ENCODE measurements around the gene CREM. TPM values are rescaled to one million over a fixed set of nuclear protein-coding genes. Genes with fewer than 3 reads are reported as not detected.
A peak's percentile ranks its signal among the peaks of the same experiment; 100 is the strongest.

Gene CREM
- total RNA-seq, 1 donor: 16.6 TPM

GRCh38 chr10:35231646-35232045, 105.0 kb downstream of the CREM start:
- H4K20me1 ChIP-seq (ENCODE audit: insufficient read depth, low read length): no peaks in the 10 kb centered on the region
- TF ChIP-seq CTCF (IDR thresholded peaks at IDR 0.05; ENCODE audit: extremely low read depth, low read depth, low read length): no peak
- no peak for DNase-seq (ENCODE audit: insufficient read length, low spot score, missing footprints)

DNA sequence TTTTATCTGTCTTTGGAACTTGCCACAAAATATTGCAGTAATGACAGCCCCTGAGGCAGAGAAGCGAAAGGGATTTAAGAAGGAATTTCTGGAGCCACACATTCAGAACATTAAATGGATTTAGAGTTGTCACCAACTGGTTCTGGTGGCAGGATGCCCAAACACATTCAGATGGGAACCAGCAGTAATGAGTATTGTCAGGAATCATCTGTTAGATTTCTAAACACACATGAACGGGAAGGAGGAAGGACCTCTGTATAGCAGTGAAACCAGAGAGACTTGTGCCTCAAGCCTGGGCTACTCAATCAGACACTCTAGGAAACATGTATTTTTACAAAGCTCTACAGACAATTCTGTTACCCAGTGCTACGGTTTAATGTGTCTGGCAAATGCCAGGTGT, 105.9 kb downstream of the CREM start:
- Histone ChIP-seq H3K27me3 (ENCODE audit: insufficient read depth, low read length) (no peaks in the 10 kb centered on the region), H3K36me3 (ENCODE audit: insufficient read depth, low read length) (no peaks in the 10 kb centered on the region), H3K4me2 (ENCODE audit: insufficient read depth, low read length) (no peak overlapping the region), H2AFZ (ENCODE audit: low read length) (no peak overlapping the region), H3K27ac (ENCODE audit: low read depth, low read length) (no peak overlapping the region), H3K9me3 (ENCODE audit: low read depth, low read length) (no peaks in the 10 kb centered on the region), H4K20me1 (ENCODE audit: insufficient read depth, low read length) (no peaks in the 10 kb centered on the region), H3K4me3 (ENCODE audit: insufficient read depth, low read length) (no peak overlapping the region), H3K79me2 (ENCODE audit: insufficient read depth, low read length) (no peaks in the 10 kb centered on the region), H3K4me1 (ENCODE audit: insufficient read depth, low read length) (no peaks in the 10 kb centered on the region)
- no peak for TF ChIP-seq CTCF (IDR thresholded peaks at IDR 0.05; ENCODE audit: extremely low read depth, low read depth, low read length)
- no peak for DNase-seq (ENCODE audit: insufficient read length, low spot score, missing footprints)

More at GRCh38 chr10:35231646-35232045, 105.0 kb downstream of the CREM start:
- Histone ChIP-seq H3K4me1 (ENCODE audit: insufficient read depth, low read length) (no peaks in the 10 kb centered on the region), H2AFZ (ENCODE audit: low read length) (no peak overlapping the region), H3K9me3 (ENCODE audit: low read depth, low read length) (no peaks in the 10 kb centered on the region), H3K27ac (ENCODE audit: low read depth, low read length) (no peak overlapping the region), H3K36me3 (ENCODE audit: insufficient read depth, low read length) (no peaks in the 10 kb centered on the region), H3K4me3 (ENCODE audit: insufficient read depth, low read length) (no peak overlapping the region), H3K27me3 (ENCODE audit: insufficient read depth, low read length) (no peaks in the 10 kb centered on the region), H3K4me2 (ENCODE audit: insufficient read depth, low read length) (no peak overlapping the region), H3K79me2 (ENCODE audit: insufficient read depth, low read length) (no peaks in the 10 kb centered on the region)

- no peak overlapping the region for H2AFZ ChIP-seq (ENCODE audit: low read length)
- H3K27ac ChIP-seq (ENCODE audit: low read depth, low read length): no peak overlapping the region
- no peak for TF ChIP-seq CTCF (IDR thresholded peaks at IDR 0.05; ENCODE audit: extremely low read depth, low read depth, low read length)
- H3K27me3 ChIP-seq (ENCODE audit: insufficient read depth, low read length): no peaks in the 10 kb centered on the region
- H3K4me1 ChIP-seq (ENCODE audit: insufficient read depth, low read length): no peaks in the 10 kb centered on the region
- H3K4me2 ChIP-seq (ENCODE audit: insufficient read depth, low read length): no peak overlapping the region
- H4K20me1 ChIP-seq (ENCODE audit: insufficient read depth, low read length): no peaks in the 10 kb centered on the region
- no peaks in the 10 kb centered on the region for H3K36me3 ChIP-seq (ENCODE audit: insufficient read depth, low read length)
- no peak for DNase-seq (ENCODE audit: insufficient read length, low spot score, missing footprints)
- no peaks in the 10 kb centered on the region for H3K79me2 ChIP-seq (ENCODE audit: insufficient read depth, low read length)
- no peaks in the 10 kb centered on the region for H3K9me3 ChIP-seq (ENCODE audit: low read depth, low read length)
- H3K4me3 ChIP-seq (ENCODE audit: insufficient read depth, low read length): no peak overlapping the region
These were observed 107.4 kb downstream of the CREM start for GRCh38 chr10:35234073-35234472.

GRCh38 chr10:35236739-35237138, 110.1 kb downstream of the CREM start:
- no peak overlapping the region for H3K4me2 ChIP-seq (ENCODE audit: insufficient read depth, low read length)
- no peaks in the 10 kb centered on the region for H4K20me1 ChIP-seq (ENCODE audit: insufficient read depth, low read length)
- no peaks in the 10 kb centered on the region for H3K36me3 ChIP-seq (ENCODE audit: insufficient read depth, low read length)
- peak; percentile 20 for TF ChIP-seq CTCF (IDR thresholded peaks at IDR 0.05; ENCODE audit: extremely low read depth, low read depth, low read length)
- no peaks in the 10 kb centered on the region for H3K4me1 ChIP-seq (ENCODE audit: insufficient read depth, low read length)
- no peak overlapping the region for H3K4me3 ChIP-seq (ENCODE audit: insufficient read depth, low read length)
- H3K27me3 ChIP-seq (ENCODE audit: insufficient read depth, low read length): no peaks in the 10 kb centered on the region
- H2AFZ ChIP-seq (ENCODE audit: low read length): peak overlapping the region; percentile 7
- H3K9me3 ChIP-seq (ENCODE audit: low read depth, low read length): no peaks in the 10 kb centered on the region
- H3K27ac ChIP-seq (ENCODE audit: low read depth, low read length): no peak overlapping the region
- H3K79me2 ChIP-seq (ENCODE audit: insufficient read depth, low read length): no peaks in the 10 kb centered on the region
- peak; percentile 85 for DNase-seq (ENCODE audit: insufficient read length, low spot score, missing footprints)
